ENCODE results near the gene AVEN.

DNA sequence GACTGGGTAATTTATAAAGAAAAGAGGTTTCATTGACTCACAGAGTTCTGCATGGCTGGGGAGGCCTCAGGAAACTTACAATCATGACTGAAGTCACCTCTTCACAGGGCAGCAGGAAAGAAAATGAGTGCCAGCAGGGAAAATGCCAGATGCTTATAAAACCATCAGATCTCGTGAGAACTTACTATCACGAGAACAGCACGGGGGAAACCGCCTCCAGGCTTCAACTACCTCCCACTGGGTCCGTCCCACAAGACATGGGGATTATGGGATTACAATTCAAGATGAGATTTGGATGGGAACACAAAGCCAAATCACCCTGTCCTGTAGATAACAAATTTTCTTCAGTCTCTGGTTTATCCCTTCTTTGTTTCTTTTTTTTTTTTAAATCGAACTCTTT, 31.0 kb upstream of the AVEN start:
- TF ChIP-seq, protein P1, sequence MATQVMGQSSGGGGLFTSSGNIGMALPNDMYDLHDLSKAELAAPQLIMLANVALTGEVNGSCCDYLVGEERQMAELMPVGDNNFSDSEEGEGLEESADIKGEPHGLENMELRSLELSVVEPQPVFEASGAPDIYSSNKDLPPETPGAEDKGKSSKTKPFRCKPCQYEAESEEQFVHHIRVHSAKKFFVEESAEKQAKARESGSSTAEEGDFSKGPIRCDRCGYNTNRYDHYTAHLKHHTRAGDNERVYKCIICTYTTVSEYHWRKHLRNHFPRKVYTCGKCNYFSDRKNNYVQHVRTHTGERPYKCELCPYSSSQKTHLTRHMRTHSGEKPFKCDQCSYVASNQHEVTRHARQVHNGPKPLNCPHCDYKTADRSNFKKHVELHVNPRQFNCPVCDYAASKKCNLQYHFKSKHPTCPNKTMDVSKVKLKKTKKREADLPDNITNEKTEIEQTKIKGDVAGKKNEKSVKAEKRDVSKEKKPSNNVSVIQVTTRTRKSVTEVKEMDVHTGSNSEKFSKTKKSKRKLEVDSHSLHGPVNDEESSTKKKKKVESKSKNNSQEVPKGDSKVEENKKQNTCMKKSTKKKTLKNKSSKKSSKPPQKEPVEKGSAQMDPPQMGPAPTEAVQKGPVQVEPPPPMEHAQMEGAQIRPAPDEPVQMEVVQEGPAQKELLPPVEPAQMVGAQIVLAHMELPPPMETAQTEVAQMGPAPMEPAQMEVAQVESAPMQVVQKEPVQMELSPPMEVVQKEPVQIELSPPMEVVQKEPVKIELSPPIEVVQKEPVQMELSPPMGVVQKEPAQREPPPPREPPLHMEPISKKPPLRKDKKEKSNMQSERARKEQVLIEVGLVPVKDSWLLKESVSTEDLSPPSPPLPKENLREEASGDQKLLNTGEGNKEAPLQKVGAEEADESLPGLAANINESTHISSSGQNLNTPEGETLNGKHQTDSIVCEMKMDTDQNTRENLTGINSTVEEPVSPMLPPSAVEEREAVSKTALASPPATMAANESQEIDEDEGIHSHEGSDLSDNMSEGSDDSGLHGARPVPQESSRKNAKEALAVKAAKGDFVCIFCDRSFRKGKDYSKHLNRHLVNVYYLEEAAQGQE (IDR thresholded peaks at IDR 0.05): no peak
- TF ChIP-seq BHLHE40 (IDR thresholded peaks at IDR 0.05; ENCODE audit: low read depth, low read length) (no peak), CEBPB (IDR thresholded peaks at IDR 0.05) (no peak), POLR2A (IDR thresholded peaks at IDR 0.05; ENCODE audit: low read length) (no peak), SMC3 (IDR thresholded peaks at IDR 0.05) (no peak), MYC (IDR thresholded peaks at IDR 0.05; ENCODE audit: borderline replicate concordance, low read length) (no peak), EHMT2 (IDR thresholded peaks at IDR 0.05; ENCODE audit: low read depth) (no peak), EP300 (IDR thresholded peaks at IDR 0.05) (no peak), HES2 (IDR thresholded peaks at IDR 0.05) (no peak)
- TF ChIP-seq, protein P2, sequence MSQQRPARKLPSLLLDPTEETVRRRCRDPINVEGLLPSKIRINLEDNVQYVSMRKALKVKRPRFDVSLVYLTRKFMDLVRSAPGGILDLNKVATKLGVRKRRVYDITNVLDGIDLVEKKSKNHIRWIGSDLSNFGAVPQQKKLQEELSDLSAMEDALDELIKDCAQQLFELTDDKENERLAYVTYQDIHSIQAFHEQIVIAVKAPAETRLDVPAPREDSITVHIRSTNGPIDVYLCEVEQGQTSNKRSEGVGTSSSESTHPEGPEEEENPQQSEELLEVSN (IDR thresholded peaks at IDR 0.05; ENCODE audit: borderline replicate concordance, low read depth): no peak
- TF ChIP-seq, protein P3, sequence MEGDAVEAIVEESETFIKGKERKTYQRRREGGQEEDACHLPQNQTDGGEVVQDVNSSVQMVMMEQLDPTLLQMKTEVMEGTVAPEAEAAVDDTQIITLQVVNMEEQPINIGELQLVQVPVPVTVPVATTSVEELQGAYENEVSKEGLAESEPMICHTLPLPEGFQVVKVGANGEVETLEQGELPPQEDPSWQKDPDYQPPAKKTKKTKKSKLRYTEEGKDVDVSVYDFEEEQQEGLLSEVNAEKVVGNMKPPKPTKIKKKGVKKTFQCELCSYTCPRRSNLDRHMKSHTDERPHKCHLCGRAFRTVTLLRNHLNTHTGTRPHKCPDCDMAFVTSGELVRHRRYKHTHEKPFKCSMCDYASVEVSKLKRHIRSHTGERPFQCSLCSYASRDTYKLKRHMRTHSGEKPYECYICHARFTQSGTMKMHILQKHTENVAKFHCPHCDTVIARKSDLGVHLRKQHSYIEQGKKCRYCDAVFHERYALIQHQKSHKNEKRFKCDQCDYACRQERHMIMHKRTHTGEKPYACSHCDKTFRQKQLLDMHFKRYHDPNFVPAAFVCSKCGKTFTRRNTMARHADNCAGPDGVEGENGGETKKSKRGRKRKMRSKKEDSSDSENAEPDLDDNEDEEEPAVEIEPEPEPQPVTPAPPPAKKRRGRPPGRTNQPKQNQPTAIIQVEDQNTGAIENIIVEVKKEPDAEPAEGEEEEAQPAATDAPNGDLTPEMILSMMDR (IDR thresholded peaks at IDR 0.05): no peak

Measured in A549 (cell line).